ENCODE data around the gene NME3. TPM values are rescaled to one million over a fixed set of nuclear protein-coding genes. Genes with fewer than 3 reads are reported as not detected.

The NME3 gene
- total and polyA plus RNA-seq, 12 donors: 0.95 to 1,073 (median 181) TPM

DNA sequence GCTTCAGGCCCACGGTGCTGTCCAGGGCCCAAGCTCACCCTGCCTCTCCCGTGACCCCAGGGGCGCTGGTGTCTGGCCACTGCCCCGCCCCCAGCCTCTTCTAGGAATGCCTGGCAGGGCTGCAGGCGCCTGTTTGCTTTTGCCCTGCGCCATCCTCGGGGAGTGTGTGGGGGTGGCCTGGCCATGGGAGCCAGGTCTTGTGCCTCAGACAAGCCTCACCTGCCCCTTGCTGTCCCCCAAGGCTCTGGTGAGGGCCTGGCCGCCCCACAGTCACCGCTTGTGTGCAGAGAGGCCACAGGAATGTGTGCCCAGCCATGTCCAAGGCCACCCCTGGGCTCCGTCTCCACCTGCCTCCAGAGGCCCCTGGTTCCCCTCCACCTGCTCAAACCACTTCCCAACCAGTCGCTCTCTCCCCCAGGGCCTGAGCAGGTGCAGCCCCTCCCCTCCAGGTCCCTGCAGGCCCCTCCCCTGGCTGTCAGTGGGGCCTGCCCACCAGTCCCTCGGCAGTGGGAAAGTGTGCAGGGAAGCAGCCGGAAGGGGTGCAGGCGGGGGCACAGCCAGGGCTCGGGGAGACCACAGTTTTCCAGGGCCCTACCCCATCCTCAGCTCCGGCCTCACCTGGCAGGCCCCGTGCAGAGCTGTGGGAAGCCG, 23.0 kb upstream of the NME3 start:
- TF ChIP-seq, protein P1, sequence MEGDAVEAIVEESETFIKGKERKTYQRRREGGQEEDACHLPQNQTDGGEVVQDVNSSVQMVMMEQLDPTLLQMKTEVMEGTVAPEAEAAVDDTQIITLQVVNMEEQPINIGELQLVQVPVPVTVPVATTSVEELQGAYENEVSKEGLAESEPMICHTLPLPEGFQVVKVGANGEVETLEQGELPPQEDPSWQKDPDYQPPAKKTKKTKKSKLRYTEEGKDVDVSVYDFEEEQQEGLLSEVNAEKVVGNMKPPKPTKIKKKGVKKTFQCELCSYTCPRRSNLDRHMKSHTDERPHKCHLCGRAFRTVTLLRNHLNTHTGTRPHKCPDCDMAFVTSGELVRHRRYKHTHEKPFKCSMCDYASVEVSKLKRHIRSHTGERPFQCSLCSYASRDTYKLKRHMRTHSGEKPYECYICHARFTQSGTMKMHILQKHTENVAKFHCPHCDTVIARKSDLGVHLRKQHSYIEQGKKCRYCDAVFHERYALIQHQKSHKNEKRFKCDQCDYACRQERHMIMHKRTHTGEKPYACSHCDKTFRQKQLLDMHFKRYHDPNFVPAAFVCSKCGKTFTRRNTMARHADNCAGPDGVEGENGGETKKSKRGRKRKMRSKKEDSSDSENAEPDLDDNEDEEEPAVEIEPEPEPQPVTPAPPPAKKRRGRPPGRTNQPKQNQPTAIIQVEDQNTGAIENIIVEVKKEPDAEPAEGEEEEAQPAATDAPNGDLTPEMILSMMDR (IDR thresholded peaks at IDR 0.05): no peak
- no peak for TF ChIP-seq POLR2A (IDR thresholded peaks at IDR 0.05)
- Histone ChIP-seq H3K9me3 (replicated peaks in 1 of 3) (no peaks in the 10 kb centered on the region), H3K4me3 (no peak overlapping the region), H3K4me1 (replicated peaks in 1 of 2) (no peaks in the 10 kb centered on the region), H3K27ac (no peak overlapping the region), H3K36me3 (replicated peaks in 1 of 2) (peaks cover 0 to 4% of the 10 kb centered on the region in 2 donors), H3K27me3 (no peaks in the 10 kb centered on the region)
- 44 to 76% (median 49%) methylated on average over 5 to 18 of the region's 18 CpGs for WGBS, 4 donors
- intact Hi-C loops (cut with DNase I): no loop called here
- DNase-seq: peak in 2 of 7 donors; percentile 17 to 26

DNA sequence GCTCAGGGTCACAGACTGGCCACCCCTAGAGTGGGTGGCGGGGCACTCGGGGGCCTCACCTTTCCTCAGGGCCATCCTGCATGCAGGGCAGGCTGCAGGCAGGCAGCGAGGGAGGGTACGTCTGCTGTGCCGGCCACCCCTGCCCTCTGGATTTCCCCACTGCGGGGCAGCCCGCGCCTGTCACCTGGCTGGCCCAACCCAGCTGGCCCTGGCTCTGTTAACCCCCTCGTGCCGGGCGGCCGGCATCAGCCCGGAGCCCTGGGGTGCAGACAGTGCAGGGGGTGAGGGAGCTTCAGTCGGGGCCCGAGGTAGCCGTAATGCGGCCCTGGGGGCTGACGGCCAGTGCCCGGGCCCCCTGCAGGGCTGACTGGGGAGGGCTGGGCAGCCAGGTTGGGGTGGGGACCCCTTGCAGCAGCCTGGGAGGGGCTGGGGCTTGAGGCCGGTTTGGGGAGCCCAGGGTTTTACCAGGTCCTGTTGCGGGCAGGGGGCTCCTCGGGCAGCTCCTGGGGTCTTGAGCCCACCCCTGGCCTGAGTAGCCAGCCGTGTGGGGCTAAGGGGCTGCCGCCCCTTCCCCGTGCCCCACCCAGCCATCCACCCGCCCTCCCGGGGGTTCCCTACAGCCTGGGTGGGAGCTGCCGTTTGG, 22.4 kb upstream of the NME3 start, which contains the start of gene IGFALS:
TSS of gene IGFALS (minus strand) at position 128 of the 643 bp plus-strand sequence. CDS start at position 75, 53 bp downstream.
- TF ChIP-seq, protein P1 (IDR thresholded peaks at IDR 0.05): no peak
- no peak for TF ChIP-seq POLR2A (IDR thresholded peaks at IDR 0.05)
- no peak within 1 kb of the TSS for H3K4me3 ChIP-seq
- 45 to 88% (median 50%) methylated on average over 5 to 28 of the region's 28 CpGs for WGBS, 4 donors
- H3K4me1 ChIP-seq (replicated peaks in 1 of 2): no peaks in the 10 kb centered on the region
- intact Hi-C loops (cut with DNase I): no loop called here
- no peak within 1 kb of the TSS for H3K27ac ChIP-seq
- H3K36me3 ChIP-seq (replicated peaks in 1 of 2): peaks cover 0 to 10% of the 10 kb centered on the region in 2 donors
- DNase-seq: no peak
- H3K27me3 ChIP-seq: no peaks in the 10 kb centered on the region
- H3K9me3 ChIP-seq (replicated peaks in 1 of 3): no peaks in the 10 kb centered on the region

DNA sequence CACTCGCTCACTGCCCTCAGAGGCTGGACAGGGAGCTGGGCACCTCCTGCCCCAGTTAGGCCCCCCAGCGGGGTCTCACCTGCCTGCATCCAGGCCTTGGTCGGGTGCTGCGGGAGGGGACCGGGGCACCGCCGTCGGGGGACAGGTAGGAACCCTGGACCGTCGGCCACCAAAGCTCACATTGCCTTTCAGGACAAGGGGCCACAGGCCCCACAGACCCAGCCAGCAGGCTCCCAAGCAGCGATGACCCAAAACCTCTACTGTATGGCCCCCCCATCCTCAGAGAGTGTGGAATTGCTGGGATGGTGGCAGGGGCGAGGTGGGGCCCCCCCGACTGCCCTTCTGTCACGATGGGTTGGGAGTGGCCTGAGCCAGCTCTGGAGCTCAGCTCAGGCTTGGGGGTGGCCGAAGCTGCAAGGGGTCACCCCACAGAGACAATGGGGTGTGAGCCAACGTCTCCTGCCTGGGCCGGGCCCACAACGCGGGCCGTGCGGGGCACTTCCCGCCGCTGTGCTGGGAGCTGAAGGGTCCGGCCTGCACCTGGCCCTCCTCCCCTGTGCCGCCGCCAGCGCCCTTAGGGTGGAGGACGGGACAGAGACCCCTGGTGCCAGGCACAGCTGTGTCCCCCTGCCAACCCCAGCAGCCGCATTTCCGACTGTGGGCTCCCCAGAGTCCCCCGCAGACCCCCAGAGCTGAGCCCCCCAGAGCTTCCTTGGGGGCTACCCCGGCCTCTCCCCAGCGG, 21.7 kb upstream of the NME3 start:
- TF ChIP-seq, protein P1 (IDR thresholded peaks at IDR 0.05): no peak
- no peak for TF ChIP-seq POLR2A (IDR thresholded peaks at IDR 0.05)
- WGBS, 4 donors: 60 to 90% (median 88%) methylated on average over 1 to 33 of the region's 33 CpGs
- Histone ChIP-seq H3K27ac (no peak overlapping the region), H3K9me3 (replicated peaks in 1 of 3) (no peaks in the 10 kb centered on the region), H3K4me1 (replicated peaks in 1 of 2) (no peaks in the 10 kb centered on the region), H3K4me3 (no peak overlapping the region), H3K27me3 (no peaks in the 10 kb centered on the region), H3K36me3 (replicated peaks in 1 of 2) (peaks cover 0 to 17% of the 10 kb centered on the region in 2 donors)
- no peak for DNase-seq
- intact Hi-C loops (cut with DNase I): no loop called here
